OCI-LY3 (cell line): ENCODE data around the gene MMS22L.

Experiments used
- CTCF ChIP-seq: fragments of 200-600, 300-600 bp; sonication (generic); IDR thresholded peaks from 2 replicates; pipeline ENCODE4 v1.5.1; 2014; ENCODE audit warnings: antibody characterized with exemption, low read length, low read depth
- EZH2phosphoT487 ChIP-seq: fragments of 200-600 bp; shearing (Covaris generic); IDR thresholded peaks from 2 replicates; pipeline ENCODE4 v1.6.1; 2018; ENCODE audit warnings: antibody characterized with exemption, mixed run types, low read depth

- TF ChIP-seq CTCF (no peak), EZH2phosphoT487 (no peak)
Measured at GRCh38 chr6:97246842-97247241, 36.2 kb downstream of the MMS22L start.
